COLO668 (cell line): Measurements from ENCODE around the gene ISYNA1.
"Not testable (repeated sequence)": the region's sequence is repeated elsewhere in the genome, so short reads cannot be mapped to it uniquely, and the experiment has no call there.

Experiments used
- DNase-seq: peaks from one replicate; lab custom pipeline; 2025; ENCODE audit not compliant: unreplicated experiment; lab: John Stamatoyannopoulos, UW

ISYNA1 gene

DNA sequence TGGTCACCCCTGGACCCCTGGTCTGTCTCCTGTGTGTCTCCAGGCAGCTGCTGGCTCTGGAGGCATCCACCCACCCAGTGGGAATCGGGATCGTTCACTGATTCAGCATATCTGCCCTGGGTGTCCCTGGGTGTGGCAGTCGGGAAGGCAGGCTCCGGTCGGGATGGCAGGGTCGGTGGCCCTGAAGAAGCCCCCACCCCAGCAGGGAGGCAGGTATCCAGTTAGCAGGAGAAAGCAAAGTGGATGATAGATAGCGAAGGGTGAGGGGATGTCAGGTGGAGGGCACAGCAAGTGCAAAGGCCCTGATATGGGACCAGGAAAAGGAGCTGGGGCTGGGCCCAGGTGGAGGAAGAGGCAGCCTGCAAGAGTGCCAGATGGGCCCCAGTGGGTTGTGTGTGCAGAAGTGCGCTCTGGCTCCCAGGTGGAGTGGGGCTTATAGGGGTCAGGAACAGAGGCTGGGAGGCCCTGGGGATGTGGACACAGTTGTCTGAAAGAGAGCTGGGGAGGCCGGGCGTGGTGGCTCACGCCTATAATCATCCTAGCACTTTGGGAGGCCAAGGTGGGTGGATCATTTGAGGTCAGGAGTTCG is 16.5 kb downstream of the ISYNA1 start:
- no peak for DNase-seq

DNA sequence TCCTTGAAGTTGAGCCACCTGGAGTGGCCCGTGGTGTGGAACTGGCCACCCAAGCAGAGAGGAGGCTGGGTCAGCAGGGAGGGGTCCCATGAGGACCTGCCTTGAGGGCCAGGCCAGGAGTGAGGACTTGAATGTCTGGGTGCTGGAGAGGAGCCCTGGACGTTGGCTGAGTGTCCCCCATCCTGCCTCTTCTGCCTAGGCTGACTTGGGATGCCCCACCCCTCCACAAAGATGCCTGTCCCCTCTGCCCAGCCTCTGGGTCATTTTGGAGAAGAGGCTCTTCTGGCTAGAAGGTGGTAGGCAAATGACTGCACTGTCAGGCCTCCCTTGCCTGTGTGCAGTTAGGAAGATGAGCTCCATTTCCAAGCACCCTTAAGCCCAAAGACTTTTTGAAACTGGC is 17.0 kb downstream of the ISYNA1 start:
- no peak for DNase-seq

DNA sequence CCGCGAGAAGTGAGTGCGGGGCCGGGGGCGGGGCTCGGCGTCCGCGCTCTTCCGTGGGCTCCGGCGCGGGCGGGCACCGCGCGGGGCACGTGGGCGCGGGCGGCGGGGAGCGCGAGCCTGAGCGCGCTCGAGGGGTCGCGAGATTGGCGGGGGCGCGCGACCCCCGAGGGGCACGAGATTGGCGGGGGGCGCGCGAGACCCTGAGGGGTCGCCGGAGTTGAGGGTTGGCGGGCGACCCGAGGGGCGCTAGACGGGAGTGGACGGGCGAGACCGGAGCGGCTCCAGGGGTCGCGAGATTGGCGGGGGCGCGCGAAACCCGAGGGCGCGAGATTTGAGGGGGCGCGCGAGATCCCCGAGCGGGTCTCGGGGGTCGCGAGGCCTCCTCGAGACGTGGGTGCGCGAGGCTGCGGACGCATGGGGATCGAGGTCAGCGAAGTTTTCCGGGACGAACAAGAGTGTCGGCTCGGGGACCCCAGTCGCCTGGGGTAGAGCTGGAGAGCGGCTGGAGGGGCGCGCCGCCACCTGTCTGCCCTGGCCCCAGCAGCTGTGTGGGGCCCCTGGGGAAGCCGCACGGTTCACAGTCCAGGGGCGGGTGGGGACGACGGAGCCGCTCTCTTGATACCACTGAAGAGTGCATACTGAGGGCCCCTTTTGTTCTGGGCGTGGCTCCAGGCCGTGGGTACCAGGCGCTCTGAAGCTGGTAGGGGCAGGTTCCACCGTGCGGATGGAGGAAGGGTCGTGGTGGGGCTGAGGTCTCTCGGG is 18.1 kb downstream of the ISYNA1 start:
- peak; percentile 76 for DNase-seq

DNA sequence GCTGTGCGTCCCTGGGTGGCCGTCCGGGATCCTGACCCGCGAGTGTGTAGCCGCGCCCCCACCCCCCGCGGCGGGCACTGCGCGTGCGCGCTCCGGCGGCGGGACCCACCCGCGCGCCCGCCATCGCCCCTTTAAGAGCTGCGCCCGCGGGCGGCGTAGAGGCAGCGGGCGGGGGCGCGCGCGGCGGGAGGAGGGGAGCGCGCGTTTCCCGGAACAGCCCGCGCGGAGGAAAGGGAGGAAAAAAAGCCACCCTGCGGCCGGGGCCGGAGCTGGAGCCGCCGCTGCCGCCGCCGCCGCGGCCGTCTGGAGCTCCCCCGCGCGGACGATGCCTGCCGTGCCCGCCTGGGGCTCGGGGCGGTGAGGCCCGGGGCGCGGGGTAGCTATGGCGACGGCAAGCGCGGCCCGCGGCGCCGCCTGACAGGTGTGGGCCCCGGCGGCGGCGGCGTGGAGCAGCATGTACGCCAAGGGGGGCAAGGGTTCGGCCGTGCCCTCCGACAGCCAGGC is 18.7 kb downstream of the ISYNA1 start, which contains the start of gene SSBP4:
Gene SSBP4, plus strand, starts transcription at position 204 of the 504 bp plus-strand sequence. Its CDS starts 251 bp downstream, at position 455.
- DNase-seq = peak; percentile 92

DNA sequence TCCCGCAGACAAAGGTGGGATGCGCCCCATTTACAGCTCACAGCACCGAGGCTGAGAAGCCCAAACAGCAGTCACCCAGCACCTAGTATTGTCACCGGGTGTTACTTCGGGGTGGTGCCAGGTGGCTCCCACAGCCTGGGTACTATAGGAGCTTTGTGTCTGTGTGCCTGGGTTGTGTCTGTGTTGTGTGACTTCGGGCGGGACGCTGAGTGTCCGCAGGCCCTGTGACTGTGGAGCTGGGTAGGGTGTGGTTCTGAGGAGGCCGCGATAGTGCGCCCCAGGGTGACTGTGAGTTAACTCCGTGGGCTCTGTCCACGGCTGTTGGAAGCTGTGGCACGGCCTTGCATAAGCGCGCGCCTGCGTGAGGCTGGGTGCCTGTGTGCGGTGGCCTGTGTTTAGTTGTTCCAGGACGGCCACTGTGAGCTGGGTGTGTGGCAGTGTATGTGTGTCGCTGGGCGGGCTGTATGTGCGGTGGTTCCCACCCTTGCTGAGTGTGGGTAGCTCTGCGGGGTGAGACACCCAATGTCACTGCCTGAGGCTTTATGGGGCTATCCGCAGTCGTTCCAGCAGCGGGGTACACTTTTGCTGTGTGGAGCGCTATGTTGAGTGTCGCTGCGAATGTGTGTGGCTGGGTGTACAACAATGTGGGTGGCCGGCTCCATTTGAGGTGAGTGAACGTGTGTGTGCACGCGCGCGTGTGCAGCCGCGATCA is 19.3 kb downstream of the ISYNA1 start:
- DNase-seq = peak; percentile 55

DNA sequence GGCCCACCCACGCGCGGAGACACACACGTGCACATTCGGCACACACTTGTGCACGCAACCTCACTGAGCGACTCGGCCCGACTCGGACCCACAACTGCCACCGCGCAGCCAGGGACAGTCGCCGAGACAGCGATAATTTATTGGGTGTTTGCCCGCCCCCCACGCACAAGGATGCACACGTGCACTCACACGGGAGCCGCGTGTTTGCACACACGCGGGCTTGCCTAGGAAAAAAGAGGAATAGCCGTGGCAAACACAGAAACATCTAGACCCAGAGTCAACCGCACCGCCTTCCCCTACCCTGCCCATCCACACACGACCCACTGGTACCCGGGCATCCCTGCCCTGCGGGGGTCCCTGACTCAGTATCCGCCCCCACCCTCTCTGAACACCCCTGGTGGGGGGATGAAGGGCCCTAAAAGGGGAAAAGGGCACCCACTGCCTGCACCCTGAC is 19.9 kb downstream of the ISYNA1 start:
- no peak for DNase-seq

DNA sequence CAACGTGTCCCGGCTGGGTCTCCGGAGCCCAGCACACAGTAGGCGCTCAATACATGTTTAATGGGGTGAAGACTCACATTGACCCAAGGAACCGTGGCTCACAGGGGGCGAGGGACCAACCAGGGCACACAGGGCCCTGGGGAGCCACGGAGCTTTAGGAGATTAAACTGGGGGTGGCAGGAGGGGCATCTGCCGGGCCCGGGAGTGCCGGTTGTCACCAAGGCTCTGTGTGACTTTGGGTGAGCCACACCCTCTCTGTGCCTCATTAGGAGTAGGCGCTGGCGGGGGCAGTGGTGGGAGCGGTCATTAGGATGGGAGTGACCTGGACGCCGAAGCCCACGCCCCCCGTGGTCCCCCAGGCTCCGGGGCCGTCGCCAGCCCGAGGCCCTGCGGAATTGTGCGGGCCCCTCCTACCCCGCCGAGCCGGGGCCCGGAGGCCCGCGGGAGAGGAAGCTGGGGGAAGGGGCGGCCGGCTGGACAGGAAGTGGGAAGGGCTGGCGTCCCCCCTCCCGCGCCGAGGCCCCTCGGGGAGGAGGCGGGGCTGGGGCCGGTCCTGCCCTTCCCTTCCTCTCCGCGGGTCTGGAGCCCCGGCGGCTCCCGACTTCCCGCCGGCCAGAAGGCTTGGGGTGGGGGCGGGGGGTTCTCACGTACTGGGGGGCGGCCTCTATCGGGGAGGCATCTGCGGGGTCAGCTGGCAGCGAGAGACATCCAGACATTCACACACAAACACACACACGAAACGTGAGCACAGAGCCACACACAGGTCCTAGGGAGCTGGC is 20.5 kb downstream of the ISYNA1 start:
- DNase-seq = peak; percentile 73

DNA sequence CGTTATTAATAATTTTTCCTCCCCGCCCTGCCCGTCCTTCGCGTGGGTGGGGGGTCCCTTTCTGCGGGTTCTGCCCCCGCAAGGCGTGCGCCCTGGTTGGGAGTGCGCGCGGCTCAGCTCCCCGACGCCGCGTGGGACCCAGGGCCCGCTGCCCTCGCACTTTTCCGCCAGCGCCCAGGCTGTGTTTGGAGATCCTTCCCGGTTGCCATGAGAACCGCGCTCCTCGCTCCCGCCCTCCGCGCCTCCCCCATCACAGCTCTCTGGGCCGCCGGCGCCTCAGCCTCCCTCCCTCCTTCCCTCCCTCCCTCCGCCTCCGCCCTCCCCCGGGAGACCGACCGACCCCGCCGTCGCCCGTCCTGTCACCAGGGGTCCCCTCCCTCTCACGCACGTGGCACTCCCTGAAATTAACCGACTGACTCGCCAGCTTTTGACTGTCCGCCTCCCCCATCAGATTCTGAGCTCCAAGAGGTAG is 21.1 kb downstream of the ISYNA1 start:
- peak; percentile 89 for DNase-seq

DNA sequence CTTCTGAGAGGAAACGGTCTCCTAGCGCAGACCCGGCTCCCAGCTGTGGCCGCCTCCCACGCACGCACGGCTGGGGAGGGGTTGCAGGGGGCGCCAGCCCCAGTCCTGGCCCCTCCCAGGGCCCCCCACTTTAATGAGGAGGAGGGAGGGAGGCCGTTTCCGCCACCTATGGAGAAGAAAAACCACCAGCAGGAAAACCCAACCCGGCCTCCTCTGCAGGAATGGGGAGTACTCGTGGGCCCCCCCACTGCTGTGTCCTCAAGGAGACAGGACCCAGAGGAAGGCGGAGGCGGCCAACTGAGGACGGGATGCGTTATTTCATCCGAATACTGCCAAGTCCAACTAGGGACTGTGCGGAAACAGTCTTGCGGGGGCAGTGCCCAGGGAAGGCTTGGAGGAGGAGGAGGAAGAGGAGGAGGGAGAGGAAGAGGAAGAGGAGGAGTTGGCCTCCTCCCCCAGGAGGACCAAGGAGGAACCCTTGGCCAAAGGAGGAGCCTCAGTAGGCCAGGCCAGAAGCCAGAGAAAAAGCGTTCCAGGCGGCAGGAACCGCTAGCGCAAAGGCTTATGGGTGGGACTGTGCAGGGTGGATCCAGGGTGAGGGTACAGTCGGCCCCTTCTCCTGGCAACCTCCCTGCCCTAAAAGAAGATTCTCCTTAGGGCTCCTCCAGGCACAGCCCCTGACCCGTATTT is 22.6 kb downstream of the ISYNA1 start:
- DNase-seq = no peak

DNA sequence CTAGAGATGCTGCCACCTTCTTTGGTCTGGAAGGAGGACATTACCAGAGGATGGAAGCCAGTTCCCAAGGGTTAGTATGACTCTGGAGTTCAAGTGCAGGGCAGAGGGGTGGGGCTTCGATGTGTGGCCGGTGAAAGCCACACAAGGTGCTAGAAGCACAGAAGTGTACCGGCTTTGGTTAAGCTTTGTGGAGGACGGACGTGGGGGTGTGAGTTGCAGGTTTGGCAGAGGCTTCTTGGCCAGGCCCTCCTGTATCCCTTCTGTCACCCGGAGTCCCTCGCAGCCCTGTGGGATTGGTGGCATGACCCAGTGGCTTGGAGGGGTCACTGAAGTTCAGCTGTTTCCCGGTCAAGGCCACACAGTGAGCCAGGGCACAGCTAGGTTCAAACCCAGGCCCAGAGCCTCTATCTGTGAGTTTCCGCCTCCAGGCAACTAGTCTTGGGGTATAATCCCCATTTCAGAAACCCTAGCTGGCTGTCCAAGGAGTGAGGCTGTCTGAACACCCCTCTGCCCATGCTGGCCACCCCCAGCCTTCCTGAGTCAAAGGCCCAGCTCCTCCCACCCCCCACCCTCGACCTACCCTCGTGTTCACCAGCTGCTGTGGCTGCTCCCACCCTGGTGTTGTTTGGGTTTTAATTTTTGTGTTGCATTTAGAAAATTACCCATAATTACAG is 23.3 kb downstream of the ISYNA1 start:
- no peak for DNase-seq

DNA sequence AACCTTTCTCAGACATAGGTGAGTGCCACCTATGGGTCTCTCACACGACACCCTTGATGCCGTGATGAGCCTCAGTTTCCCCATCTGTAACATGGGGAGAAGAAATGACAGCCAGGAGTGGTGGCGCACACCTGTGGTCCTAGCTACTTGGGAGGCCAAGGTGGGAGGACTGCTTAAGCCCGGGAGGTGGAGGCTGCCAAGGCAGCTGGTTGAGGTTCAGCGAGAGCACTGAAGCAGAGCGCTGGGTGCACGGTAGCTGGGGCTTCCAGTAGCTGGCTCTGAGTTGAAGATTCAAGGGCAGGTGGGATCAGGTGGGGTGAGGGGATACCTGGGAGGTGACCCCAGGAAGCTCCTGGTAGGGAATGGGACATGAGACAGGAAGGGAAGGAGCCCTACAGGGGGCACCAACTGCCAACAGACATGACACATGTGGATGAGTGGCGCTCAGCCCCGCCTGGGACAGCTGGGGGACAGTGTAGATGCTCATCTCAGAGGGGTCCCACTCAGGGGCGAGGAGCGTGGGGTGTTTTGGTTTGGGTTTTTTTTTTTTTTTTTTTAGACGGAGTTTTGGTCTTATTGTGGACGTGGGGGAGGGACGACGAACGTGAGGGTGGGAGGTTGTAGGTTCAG is 25.2 kb downstream of the ISYNA1 start:
- DNase-seq = no peak

DNA sequence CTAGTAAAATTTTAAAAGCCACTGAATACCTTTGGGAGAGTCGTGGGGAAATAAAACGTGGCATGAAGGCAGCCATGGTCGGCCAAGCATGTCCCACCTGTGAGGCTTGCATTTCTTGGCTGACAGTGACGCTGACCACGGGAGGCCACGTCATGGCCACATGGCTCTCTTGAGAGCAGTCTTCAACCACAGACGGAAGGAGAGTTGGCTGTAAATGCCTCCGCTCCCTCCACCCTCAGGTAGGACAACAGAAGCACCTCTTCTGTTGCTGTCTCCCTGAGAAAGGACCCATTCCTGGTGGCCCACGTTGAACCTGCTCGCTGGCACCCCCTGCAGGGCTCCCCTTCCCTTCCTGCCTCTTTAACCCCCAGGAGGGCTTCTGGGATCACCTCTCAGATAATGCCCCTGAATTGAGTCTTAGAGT is 29.9 kb downstream of the ISYNA1 start:
- peak; percentile 53 for DNase-seq

DNA sequence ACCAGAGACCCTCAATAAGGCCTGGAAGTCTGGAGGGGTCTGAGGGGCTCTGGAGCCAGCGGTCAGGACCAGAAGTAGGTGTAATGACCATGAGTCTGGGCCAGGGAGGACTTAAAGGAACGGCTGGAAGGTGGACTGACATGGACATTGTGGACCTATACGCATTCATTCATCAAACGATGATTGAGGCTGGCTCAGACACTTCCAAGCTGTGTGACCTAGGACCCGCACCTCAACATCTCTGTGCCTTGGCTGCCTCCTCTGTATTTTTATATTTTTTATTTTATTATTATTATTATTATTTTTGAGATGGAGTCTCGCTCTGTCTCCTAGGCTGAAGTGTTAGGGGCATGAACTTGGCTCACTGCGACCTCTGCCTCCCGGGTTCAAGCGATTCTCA is 31.2 kb downstream of the ISYNA1 start:
- no peak for DNase-seq

DNA sequence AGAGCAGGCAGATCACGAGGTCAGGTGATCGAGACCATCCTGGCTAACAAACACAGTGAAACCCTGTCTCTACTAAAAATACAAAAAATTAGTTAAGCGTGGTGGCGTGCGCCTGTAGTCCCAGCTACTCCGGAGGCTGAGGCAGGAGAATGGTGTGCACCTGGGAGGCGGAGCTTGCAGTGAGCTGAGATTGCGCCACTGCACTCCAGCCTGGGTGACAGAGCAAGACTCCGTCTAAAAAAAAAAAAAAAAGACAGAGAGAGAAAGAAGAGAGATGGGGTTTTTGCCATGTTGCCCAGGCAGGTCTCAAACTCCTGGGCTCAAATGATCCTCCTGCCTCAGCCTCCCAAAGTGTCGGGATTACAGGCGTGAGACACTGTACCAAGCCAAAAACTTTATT is 32.2 kb downstream of the ISYNA1 start:
- not testable (repeated sequence) for DNase-seq

DNA sequence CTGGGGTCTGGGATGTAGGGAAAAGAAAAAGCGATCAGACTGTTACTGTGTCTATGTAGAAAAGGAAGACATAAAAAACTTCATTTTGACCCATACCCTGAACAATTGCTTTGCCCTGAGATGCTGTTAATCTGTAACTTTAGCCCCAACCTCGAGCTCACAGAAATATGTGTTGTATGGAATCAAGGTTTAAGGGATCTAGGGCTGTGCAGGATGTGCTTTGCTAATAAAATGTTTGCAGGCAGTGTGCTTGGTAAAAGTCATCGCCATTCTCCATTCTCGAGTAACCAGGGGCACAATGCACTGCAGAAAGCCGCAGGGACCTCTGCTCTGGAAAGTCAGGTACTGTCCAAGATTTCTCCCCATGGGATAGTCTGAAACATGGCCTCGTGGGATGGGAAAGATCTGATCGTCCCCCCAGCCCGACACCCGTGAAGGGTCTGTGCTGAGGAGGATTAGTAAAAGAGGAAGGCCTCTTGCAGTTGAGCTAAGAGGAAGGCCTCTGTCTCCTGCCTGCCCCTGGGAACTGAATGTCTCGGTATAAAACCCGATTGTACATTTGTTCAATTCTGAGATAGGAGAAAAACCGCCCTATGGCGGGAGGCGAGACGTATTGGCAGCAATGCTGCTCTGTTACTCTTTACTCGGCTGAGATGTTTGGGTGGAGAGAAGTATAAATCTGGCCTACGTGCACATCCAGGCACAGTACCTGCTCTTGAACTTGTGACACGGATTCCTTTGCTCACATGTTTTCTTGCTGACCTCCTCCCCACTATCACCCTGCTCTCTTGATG is 35.3 kb downstream of the ISYNA1 start:
- DNase-seq = not testable (repeated sequence)

DNA sequence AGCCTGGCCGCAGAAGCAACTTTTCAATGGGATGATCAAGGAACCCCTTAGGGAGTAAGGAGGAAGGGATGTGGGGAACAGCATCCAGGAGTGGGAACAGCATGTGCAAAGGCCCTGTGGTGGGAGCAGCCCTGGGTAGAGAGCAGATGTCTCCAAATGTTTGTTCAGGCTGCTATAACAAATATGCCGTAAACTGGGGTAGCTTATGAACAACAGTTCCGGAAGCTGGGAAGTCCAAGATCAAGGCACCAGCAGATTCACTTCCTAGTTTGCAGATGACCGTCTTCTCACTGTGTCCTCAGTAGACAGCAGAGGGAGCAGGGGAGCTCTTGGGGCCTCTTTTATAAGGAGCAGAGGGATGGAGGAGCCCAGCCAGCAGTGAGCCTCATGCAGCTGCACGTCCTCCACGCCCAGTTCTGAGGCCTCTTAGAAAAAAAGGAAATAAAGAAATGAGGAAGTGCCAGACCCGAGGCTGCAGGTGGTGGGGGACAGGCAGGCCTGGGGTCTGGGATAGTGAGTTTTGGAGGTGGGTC is 36.3 kb downstream of the ISYNA1 start:
- peak; percentile 18 for DNase-seq

DNA sequence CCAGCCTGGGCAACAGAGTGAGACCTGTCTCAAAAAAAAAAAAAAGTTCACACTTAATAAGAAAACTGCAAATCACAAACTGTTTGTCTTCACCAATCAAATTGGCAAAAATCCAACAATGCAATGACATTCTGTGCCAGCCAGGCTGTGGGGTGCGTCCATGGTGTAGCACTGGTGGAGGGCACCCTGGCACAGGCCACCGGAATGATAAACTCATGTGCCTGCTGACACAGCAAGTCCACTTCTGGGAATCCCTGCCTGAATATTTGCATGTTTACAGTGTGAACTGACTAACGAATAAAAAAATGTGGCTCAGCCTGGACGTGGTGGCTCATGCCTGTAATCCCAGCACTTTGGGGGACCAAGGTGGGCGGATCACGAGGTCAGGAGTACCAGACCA is 38.9 kb downstream of the ISYNA1 start:
- DNase-seq = no peak
